MV-4-11 (cell line): Measurements from ENCODE around the gene PRXL2B.
A peak's percentile ranks its signal among the peaks of the same experiment; 100 is the strongest.
"Not testable (repeated sequence)": the region's sequence is repeated elsewhere in the genome, so short reads cannot be mapped to it uniquely, and the experiment has no call there.

ENCODE experiments used
- DNase-seq: peaks from one replicate; lab custom pipeline; 2025; lab: John Stamatoyannopoulos, UW

PRXL2B gene

GRCh38 chr1:2564006-2564814, 22.4 kb upstream of the PRXL2B start:
- DNase-seq = no peak

- DNase-seq = no peak
These were observed 21.7 kb upstream of the PRXL2B start for GRCh38 chr1:2564815-2565374.

DNA sequence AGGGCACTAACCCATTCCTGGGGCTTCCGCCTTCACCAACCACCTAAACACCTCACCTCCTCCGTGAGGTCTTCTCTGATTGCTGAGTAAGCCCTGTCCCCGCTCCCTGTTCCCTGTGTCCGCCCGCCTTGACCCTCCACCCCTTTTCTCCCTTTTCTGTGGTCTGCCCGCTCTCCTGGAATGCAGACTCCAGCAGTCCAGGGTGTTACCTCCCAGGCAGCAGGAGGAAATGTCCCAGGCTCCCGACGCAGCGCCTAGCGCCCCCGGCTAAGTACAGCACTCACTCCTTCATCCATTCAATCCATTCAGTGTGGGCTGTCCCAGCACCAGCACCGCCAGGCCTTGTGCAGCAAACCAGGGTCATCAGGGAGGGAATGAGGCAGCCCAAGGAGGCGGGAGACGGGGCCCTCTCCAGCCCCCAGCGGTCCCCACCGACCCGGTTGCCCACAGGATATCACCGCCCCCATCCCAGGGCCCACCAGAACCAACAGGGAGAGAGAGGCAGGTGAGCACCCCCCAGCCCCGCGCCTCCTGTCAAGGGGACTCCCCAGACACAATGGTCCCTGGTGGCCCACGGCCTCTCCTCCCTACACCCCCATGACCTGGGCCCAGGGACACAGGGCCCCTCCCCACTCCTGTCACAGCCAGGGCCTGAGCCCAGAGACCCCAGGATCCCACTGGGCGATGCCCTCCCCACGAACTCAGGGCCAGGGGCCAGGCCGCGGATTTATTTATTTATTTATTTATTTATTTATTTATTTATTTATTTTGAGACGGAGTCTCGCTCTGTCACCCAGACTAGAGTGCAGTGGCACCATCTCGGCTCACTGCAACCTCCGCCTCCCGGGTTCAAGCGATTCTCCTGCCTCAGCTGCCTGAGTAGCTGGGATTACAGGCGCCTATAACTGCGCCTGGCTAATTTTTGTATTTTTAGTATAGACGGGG, 20.2 kb upstream of the PRXL2B start:
- no peak for DNase-seq

GRCh38 chr1:2567083-2567679, 19.4 kb upstream of the PRXL2B start:
- no peak for DNase-seq

GRCh38 chr1:2568187-2568816, 18.3 kb upstream of the PRXL2B start:
- not testable (repeated sequence) for DNase-seq

DNA sequence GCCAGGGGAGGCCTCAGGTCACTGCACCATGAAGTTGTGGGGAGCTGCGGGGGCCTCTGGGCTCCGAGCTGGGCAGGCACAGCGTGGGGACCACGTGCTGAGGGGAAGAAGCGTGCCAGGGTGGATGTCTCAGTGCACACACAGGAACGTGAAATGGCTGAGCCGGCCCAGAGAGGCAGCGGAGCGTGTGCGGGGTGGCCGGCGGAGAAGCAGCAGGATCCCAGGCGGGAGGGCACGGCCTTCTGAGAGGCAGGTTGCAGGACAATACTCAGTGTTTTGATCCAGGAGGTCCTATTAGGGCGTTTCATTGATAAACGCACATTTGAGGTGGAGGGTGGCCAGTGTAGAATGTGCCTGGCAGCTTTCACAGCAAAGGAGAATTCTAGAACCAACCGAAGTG, 17.5 kb upstream of the PRXL2B start:
- no peak for DNase-seq

- DNase-seq = not testable (repeated sequence)
These were observed 16.9 kb upstream of the PRXL2B start for GRCh38 chr1:2569703-2570102.

GRCh38 chr1:2570332-2570731, 16.2 kb upstream of the PRXL2B start:
- DNase-seq = no peak

DNA sequence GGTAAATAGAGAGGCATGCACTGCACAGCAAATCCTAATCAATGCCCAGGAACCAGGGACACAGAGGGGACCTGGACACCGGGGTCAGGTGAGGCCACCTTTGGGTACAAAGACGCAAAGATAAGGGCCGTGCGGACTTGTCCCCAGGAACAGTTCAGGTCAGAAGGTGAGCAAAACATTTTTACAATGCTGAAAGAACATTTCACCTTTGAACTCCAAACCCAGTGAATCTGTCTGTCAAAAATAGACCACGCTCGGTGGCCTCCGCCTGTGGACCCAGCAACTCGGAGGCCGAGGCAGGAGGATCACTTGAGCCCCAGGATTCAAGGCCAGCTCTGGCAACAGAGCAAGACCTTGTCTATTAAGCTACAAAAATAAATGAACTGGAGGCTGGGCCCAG, 15.2 kb upstream of the PRXL2B start:
- DNase-seq = no peak

DNA sequence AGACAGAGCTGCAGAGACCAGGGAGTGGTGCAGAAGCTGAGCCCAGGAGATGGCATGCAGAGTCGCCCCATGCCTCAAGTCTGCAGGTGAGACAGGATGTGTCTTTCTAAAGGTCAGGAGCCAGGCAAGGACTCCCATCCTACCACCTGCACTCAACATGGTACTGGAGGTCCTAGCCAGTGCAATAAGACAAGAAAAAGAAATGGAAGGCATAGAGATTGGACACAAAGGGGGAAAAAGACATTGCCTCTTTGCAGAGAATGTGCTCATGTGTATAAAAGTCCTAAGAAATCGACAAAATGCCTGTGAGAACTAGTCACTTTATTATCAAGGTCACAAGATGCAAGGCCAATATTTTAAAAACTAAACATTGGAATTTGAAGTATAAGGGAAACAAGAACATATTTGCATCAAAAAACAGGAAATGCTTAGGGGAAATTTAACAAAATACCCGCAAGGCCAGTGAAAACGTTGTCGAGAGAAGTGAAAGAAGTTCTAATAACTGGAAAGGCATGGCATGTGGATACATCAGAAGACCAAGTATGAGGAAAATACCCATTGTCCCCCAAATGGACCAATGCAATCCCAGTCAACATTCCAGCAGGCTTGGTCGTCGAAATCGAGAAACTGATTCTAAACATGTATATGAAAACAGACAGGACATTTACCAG, 13.2 kb upstream of the PRXL2B start:
- no peak for DNase-seq

- no peak for DNase-seq
These were observed 12.2 kb upstream of the PRXL2B start for GRCh38 chr1:2574350-2574749.

- DNase-seq = peak; percentile 22
These were observed 10.5 kb upstream of the PRXL2B start for GRCh38 chr1:2575801-2576663.

GRCh38 chr1:2577565-2578075, 9.0 kb upstream of the PRXL2B start:
- DNase-seq = not testable (repeated sequence)

- no peak for DNase-seq
These were observed 7.8 kb upstream of the PRXL2B start for GRCh38 chr1:2578758-2579118.

DNA sequence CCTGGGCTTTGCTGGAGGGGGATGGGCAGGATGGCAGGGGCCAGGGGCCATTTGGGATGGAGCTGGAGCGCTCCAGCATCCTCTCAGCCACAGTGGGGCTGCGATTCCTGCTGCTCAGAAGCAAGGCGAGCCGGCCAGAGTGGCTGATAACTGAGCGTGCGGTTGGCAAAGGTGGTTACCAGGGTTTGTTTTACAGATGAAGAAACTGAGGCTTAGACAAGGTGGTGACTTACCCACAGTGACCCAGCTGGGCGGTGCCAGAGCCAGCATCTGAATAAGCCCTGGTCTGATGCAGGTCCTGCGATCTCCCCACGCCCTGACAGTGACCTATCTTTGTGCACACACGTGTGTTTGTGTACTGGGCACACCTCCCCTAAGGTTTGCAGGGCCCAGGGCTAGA, 5.9 kb upstream of the PRXL2B start:
- no peak for DNase-seq

DNA sequence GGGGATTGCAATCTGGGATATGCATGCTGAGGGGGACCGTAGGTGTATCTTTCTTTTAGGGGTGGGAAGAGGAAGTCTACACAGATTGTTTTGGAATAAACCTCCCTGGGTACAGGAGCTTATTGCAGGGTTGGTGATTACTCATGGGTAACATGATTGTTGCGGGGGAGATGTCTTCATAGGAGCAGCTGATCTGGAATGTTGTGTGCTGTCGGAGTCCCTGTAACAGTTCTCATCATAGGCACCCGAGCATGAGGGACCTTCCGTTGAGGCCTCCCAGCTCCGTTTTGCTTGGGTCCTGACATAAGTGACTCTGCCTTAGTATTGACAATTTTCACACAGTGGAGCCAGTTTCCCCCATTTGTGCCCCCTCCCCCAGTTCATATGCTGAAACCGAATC, 4.2 kb upstream of the PRXL2B start:
- DNase-seq = no peak

- DNase-seq = no peak
These were observed 3.2 kb upstream of the PRXL2B start for GRCh38 chr1:2583331-2583791.

- no peak for DNase-seq
These were observed 2.7 kb upstream of the PRXL2B start for GRCh38 chr1:2583871-2584351.

DNA sequence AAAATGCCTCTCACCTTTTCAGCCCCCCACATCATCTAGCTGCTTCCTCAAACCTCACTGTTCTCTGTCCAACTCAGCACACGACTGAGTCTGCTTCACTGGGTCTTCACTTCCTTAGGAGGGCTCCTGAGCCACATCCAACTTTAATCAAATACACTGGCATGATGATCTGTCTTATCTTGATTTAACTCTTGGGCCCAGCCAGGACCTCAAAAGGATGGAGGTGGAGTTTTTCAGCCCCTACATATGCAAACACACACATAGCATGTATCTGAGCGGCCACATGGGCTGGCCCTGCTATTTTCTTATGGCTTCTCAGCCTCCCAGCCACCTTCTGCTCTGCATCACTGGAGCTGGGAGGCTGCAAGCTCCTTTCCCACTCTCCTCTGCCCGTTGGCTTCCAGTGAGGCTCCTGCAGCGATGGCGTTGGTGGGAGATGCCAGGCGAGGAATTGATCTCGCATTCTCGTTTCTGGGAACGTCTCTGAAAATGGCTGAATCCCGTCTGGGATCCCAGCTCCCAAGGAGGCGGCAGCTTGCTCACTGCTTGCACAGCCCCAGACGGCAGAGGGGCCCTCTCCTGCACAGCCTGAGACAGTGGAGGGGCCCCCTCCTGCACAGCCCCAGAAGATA, 1.8 kb upstream of the PRXL2B start:
- DNase-seq = no peak
